Mesenchymal stem cell (in vitro differentiated cells and primary cell): ENCODE results near the gene CARNS1.
"Not testable (repeated sequence)": the region's sequence is repeated elsewhere in the genome, so short reads cannot be mapped to it uniquely, and the experiment has no call there.

Experiments used
- DNase-seq: peaks from one replicate; pipeline ENCODE4 v3.0.0-alpha.2; 2013
- H2AFZ ChIP-seq: one replicate; pipeline ENCODE4 v1.6.1; 2013; ENCODE audit warnings: low read depth, mild to moderate bottlenecking, control low read depth, inconsistent platforms, low read length, moderate library complexity
- H2AK5ac ChIP-seq: 2 replicates; pipeline ENCODE4 v1.6.1; 2013; ENCODE audit warnings: low read length, moderate library complexity, mild to moderate bottlenecking, inconsistent platforms; ENCODE audit not compliant: severe bottlenecking
- H2BK120ac ChIP-seq: one replicate; pipeline ENCODE4 v1.6.1; 2013; ENCODE audit warnings: low read depth, mild to moderate bottlenecking, inconsistent platforms, low read length, moderate library complexity
- H2BK12ac ChIP-seq, 2 experiments: one replicate each; pipeline ENCODE4 v1.6.1; 2013; ENCODE audit warnings: inconsistent platforms in 2 of 2, low read length in 2 of 2, mild to moderate bottlenecking in 2 of 2, moderate library complexity in 2 of 2, control low read depth in 1 of 2
- H2BK15ac ChIP-seq: one replicate; pipeline ENCODE4 v1.6.1; 2013; ENCODE audit warnings: mild to moderate bottlenecking, low read depth, inconsistent platforms; ENCODE audit not compliant: poor library complexity, severe bottlenecking
- H2BK5ac ChIP-seq: 2 replicates; pipeline ENCODE4 v1.6.1; 2013; ENCODE audit warnings: low read depth, mild to moderate bottlenecking, low read length, control low read depth, inconsistent platforms; ENCODE audit not compliant: poor library complexity, severe bottlenecking
- H3K14ac ChIP-seq, 2 experiments: one replicate each; pipeline ENCODE4 v1.6.1; 2013; ENCODE audit warnings: inconsistent platforms in 2 of 2, low read length in 2 of 2, control low read depth in 1 of 2, mild to moderate bottlenecking in 1 of 2, moderate library complexity in 1 of 2
- H3K18ac ChIP-seq, 2 experiments: one replicate each; pipeline ENCODE4 v1.6.1; 2013; ENCODE audit warnings: inconsistent platforms in 2 of 2, low read length in 2 of 2, control low read depth in 1 of 2, low read depth in 1 of 2, mild to moderate bottlenecking in 1 of 2
- H3K23ac ChIP-seq, 2 experiments: one replicate each; pipeline ENCODE4 v1.6.1; 2013; ENCODE audit warnings: inconsistent platforms in 2 of 2, low read length in 2 of 2, mild to moderate bottlenecking in 2 of 2, moderate library complexity in 2 of 2, control low read depth in 1 of 2
- H3K27ac ChIP-seq: 2 replicates; pipeline ENCODE4 v1.5.1; 2013; ENCODE audit warnings: mild to moderate bottlenecking, moderate library complexity, low read length, control low read depth, inconsistent platforms; ENCODE audit not compliant: poor library complexity, severe bottlenecking
- H3K27me3 ChIP-seq, 2 experiments: 2 replicates each; pipeline versions ENCODE4 v1.6.1 to v1.7.0; 2013; ENCODE audit warnings: low read length in 2 of 2, mild to moderate bottlenecking in 2 of 2, moderate library complexity in 2 of 2, control low read depth in 1 of 2, inconsistent platforms in 1 of 2; ENCODE audit not compliant: control insufficient read depth in 1 of 2, insufficient read depth in 1 of 2
- H3K36me3 ChIP-seq, 2 experiments: 2 replicates each; pipeline versions ENCODE4 v1.6.1 to v1.7.0; 2013; ENCODE audit warnings: low read length in 2 of 2, control low read depth in 1 of 2, inconsistent platforms in 1 of 2, low read depth in 1 of 2, mild to moderate bottlenecking in 1 of 2; ENCODE audit not compliant: insufficient read depth in 2 of 2, control insufficient read depth in 1 of 2
- H3K4ac ChIP-seq, 2 experiments: one replicate each; pipeline ENCODE4 v1.6.1; 2013; ENCODE audit warnings: inconsistent platforms in 2 of 2, low read length in 2 of 2, mild to moderate bottlenecking in 2 of 2, moderate library complexity in 2 of 2, control low read depth in 1 of 2, low read depth in 1 of 2
- H3K4me1 ChIP-seq: 2 replicates; pipeline ENCODE4 v1.6.1; 2013; ENCODE audit warnings: low read depth, low read length, control low read depth; ENCODE audit not compliant: control insufficient read depth, insufficient read depth
- H3K4me2 ChIP-seq: 2 replicates; pipeline ENCODE4 v1.6.1; 2013; ENCODE audit warnings: low read length, mild to moderate bottlenecking, inconsistent platforms; ENCODE audit not compliant: poor library complexity, severe bottlenecking
- H3K4me3 ChIP-seq, 2 experiments: 2 replicates each; pipeline versions ENCODE4 v1.5.1 to v1.7.0; 2013; ENCODE audit warnings: low read length in 2 of 2, mild to moderate bottlenecking in 2 of 2, control low read depth in 1 of 2, low read depth in 1 of 2; ENCODE audit not compliant: insufficient read depth in 1 of 2
- H3K79me1 ChIP-seq: replicated peaks from 2 replicates; pipeline ENCODE4 v1.6.1; 2013; ENCODE audit warnings: mild to moderate bottlenecking, control low read depth, low read length, inconsistent platforms; ENCODE audit not compliant: poor library complexity, severe bottlenecking
- H3K9ac ChIP-seq: 2 replicates; pipeline ENCODE4 v1.7.0; 2013; ENCODE audit warnings: mild to moderate bottlenecking, low read length, moderate library complexity
- H3K9me3 ChIP-seq: 2 replicates; pipeline ENCODE4 v1.7.0; 2013; ENCODE audit warnings: mild to moderate bottlenecking, low read length; ENCODE audit not compliant: control insufficient read depth
- H4K8ac ChIP-seq: one replicate; pipeline ENCODE4 v1.6.1; 2013; ENCODE audit warnings: inconsistent platforms, mild to moderate bottlenecking, low read length, moderate library complexity
- H4K91ac ChIP-seq: one replicate; pipeline ENCODE4 v1.6.1; 2013; ENCODE audit warnings: mild to moderate bottlenecking, low read length, inconsistent platforms
- WGBS: methylation state at CpG from one replicate; pipeline ENCODE4 v1.1.7; 2013; ENCODE audit warnings: mixed read lengths; 5-methylcytosine and 5-hydroxymethylcytosine counted together

CARNS1 gene

DNA sequence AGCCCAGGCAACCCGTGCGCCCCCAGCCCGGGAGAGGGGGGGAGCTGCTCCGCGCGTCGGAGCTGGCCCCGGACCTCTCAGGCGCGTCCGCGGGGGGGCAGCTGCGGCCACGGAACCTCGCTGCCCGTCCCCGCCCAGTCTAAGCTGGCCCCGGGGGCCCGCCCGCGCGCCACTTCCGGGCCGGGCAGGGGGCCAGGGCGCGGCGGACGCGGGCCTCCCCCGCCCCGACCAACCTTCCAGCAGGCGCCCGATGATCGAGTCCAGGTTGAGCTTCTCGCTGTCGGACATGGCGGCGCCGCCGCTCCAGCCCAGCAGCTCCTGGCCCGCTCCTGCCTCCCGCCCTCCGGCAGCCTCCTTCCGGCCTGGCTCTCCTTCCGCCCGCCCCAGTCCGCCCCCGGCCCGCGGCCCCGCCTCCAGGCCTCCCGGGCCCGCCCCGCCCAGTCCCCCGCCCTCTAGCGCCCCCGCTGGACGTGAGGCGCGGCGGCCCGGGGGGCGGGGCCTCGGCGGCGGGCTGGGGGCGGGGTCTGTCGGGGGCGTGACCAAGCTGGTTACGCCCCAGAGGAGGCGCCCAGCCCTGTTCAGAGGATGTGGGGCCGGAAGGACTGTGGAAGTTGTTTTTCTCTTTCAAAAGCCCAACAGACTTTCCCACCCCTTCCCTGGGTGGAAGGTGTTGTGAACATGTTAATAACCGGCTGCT lies 13.8 kb upstream of the CARNS1 start, which contains the start of gene PPP1CA:
TSS of gene PPP1CA (minus strand) at position 364 of the 697 bp plus-strand sequence. CDS start at position 288, 76 bp downstream.
- Histone ChIP-seq H3K4me1 (peaks cover 29% of the 10 kb centered on the region), H3K36me3 (peaks cover 30 to 37% of the 10 kb centered on the region in 2 experiments), H2BK12ac (peak within 1 kb of the TSS in 1 of 2 experiments; percentile 67), H2AK5ac (peak within 1 kb of the TSS; percentile 72), H3K4ac (peak within 1 kb of the TSS; percentile 92 to 99), H3K4me3 (peak within 1 kb of the TSS; percentile 84 to 89), H3K18ac (peak within 1 kb of the TSS; percentile 87 to 94), H3K27ac (peak within 1 kb of the TSS; percentile 53), H4K8ac (peak within 1 kb of the TSS; percentile 76), H3K9me3 (no peaks in the 10 kb centered on the region), H2AFZ (peak within 1 kb of the TSS; percentile 74), H2BK120ac (peak within 1 kb of the TSS; percentile 93), H3K14ac (peak within 1 kb of the TSS; percentile 77 to 91), H2BK5ac (peak within 1 kb of the TSS; percentile 58), H3K27me3 (peaks cover 0 to 7% of the 10 kb centered on the region in 2 experiments), H4K91ac (peak within 1 kb of the TSS; percentile 90), H3K9ac (peak within 1 kb of the TSS; percentile 96), H3K79me1 (peaks cover 18% of the 10 kb centered on the region), H3K4me2 (peak within 1 kb of the TSS; percentile 66), H3K23ac (peak within 1 kb of the TSS in 1 of 2 experiments; percentile 87), H2BK15ac (peak within 1 kb of the TSS; percentile 73)
- peak; percentile 86 for DNase-seq
- under 1% methylated on average over 36 of the region's 73 CpGs for WGBS

DNA sequence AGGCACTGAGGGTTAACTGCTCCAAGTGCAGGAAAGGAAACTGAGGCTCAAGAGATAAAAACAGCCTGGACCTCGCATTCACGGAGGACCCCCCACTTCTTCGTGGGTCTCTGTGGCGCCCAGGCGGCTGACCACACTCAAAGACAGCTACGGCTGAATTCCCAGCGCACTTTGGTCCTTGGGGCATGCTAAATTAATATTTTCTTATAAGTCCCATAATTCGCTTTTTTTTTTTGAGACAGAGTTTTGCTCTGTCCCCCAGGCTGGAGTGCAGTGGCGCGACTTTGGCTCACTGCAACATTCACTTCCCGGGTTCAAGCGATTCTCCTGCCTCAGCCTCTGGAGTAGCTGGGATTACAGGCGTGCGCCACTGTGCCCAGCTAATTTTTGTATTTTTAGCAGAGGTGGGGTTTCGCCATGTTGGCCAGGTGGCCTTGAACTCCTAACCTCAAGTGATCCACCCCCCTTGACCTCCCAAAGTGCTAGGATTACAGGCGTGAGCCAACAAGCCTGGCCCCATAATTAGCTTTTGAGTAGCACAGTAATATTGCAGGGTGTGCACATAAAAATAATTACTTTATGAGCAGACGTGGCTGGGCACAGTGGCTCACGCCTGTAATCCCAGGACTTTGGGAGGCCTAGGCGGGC lies 13.2 kb upstream of the CARNS1 start:
- H3K9ac ChIP-seq = peak overlapping the region; percentile 79
- H3K4me2 ChIP-seq = peak overlapping the region; percentile 2
- not testable (repeated sequence) for H2BK5ac ChIP-seq, H4K91ac ChIP-seq, H2BK120ac ChIP-seq, H3K14ac ChIP-seq, DNase-seq, H2AFZ ChIP-seq, H2BK12ac ChIP-seq, H3K9me3 ChIP-seq, H3K23ac ChIP-seq
- peaks cover 0 to 14% of the 10 kb centered on the region in 2 experiments for H3K27me3 ChIP-seq
- peaks cover 29 to 31% of the 10 kb centered on the region in 2 experiments for H3K36me3 ChIP-seq
- peak overlapping the region; percentile 6 to 81 for H3K18ac ChIP-seq
- peak overlapping the region; percentile 16 for H4K8ac ChIP-seq
- H2BK15ac ChIP-seq = peak overlapping the region; percentile 73
- H3K4ac ChIP-seq = peak overlapping the region in 1 of 2 experiments; percentile 29
- peak overlapping the region; percentile 53 for H3K27ac ChIP-seq
- H3K4me3 ChIP-seq = peak overlapping the region in 1 of 2 experiments; percentile 66
- H3K4me1 ChIP-seq = peaks cover 30% of the 10 kb centered on the region
- 79% methylated on average over 19 of the region's 19 CpGs for WGBS
- H2AK5ac ChIP-seq = peak overlapping the region; percentile 17
- H3K79me1 ChIP-seq = peaks cover 12% of the 10 kb centered on the region

DNA sequence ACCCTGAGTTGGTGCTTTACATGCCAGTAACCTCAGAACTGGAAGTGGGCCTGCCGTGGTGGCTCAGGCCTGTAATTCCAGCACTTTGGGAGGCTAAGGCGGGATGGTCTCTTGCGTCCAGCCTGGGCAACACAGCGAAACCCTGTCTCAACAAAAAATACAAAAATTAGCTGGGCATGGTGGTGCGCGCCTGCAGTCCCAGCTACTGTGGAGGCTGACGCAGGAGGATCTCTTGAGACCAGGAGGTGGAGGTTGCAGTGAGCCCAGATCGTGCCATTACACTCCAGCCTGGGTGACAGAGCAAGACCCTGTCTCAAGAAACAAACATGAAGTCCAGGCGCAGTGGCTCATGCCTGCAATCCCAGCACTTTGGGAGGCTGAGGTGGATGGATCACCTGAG lies 12.4 kb upstream of the CARNS1 start:
- not testable (repeated sequence) for H2AK5ac ChIP-seq, H3K4me3 ChIP-seq, H3K4ac ChIP-seq, H2BK120ac ChIP-seq, H3K4me2 ChIP-seq, H3K79me1 ChIP-seq, H2AFZ ChIP-seq, H3K9me3 ChIP-seq, H3K9ac ChIP-seq, H4K91ac ChIP-seq, H3K27ac ChIP-seq, H4K8ac ChIP-seq, H2BK5ac ChIP-seq, DNase-seq, H3K14ac ChIP-seq, H3K18ac ChIP-seq, H3K23ac ChIP-seq, H2BK12ac ChIP-seq, H2BK15ac ChIP-seq
- Histone ChIP-seq H3K36me3 (peaks cover 21 to 23% of the 10 kb centered on the region in 2 experiments), H3K4me1 (peaks cover 29% of the 10 kb centered on the region), H3K27me3 (peaks cover 0 to 22% of the 10 kb centered on the region in 2 experiments)
- 97% methylated on average over 9 of the region's 9 CpGs for WGBS
